ENCODE measurements around the gene VEPH1. TPM values are rescaled to one million over a fixed set of nuclear protein-coding genes. Genes with fewer than 3 reads are reported as not detected.

VEPH1 gene
- total RNA-seq, 1 experiment from 2014 or later = 7.7 TPM

DNA sequence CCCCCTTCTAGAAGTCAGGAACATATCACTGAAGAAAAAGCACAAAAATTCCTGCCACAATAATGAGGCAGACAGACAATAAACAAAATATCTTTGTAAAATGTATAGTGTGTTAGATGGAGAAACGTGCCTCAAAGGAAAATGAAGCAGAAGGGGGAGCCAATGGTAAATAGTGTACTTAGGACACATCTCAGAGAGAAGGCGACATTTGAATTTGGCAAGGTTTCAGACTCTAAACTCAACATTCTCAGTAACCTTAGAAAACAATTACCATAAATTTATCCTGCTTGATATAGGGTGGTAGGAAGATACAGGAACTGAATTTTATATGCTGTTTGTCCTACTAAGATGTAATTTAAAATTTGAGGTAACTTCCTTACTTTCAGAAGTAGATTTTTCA is 119.2 kb downstream of the VEPH1 start:
- Histone ChIP-seq H4K8ac (replicated peaks; ENCODE audit: insufficient read length, low read depth, low read length) (no peak overlapping the region), H2BK120ac (ENCODE audit: low read depth, low read length, poor library complexity, severe bottlenecking) (no peak overlapping the region), H3T11ph (ENCODE audit: low read length) (no peak overlapping the region), H2BK5ac (ENCODE audit: insufficient read length, low read length) (no peak overlapping the region), H3K18ac (ENCODE audit: insufficient read length, low read depth, low read length) (no peak overlapping the region), H3K9me3 (ENCODE audit: control insufficient read depth, low read depth, low read length) (no peaks in the 10 kb centered on the region), H3K4me1 (ENCODE audit: insufficient read depth, low read length) (no peaks in the 10 kb centered on the region), H3K56ac (ENCODE audit: insufficient read length, low read depth, low read length) (no peak overlapping the region), H3K9ac (ENCODE audit: extremely low read depth, insufficient read length, low read length) (no peak overlapping the region), H2BK20ac (ENCODE audit: low read depth, low read length, poor library complexity, severe bottlenecking) (no peak overlapping the region), H3K4me2 (ENCODE audit: insufficient read depth, insufficient read length, low read length) (no peak overlapping the region), H2AK5ac (ENCODE audit: insufficient read length, low read length) (no peak overlapping the region), H2AFZ (ENCODE audit: low read length) (no peak overlapping the region), H3K27ac (ENCODE audit: insufficient read length, low read depth, low read length) (no peak overlapping the region), H4K5ac (ENCODE audit: insufficient read length, low read depth, low read length) (no peak overlapping the region), H2BK12ac (ENCODE audit: insufficient read length, low read depth, low read length) (no peak overlapping the region), H3K79me1 (ENCODE audit: insufficient read depth, low read depth, low read length, poor library complexity, severe bottlenecking) (no peaks in the 10 kb centered on the region), H3K79me2 (ENCODE audit: insufficient read depth, low read length) (no peaks in the 10 kb centered on the region), H4K91ac (ENCODE audit: insufficient read length, low read depth, low read length) (no peak overlapping the region), H2BK15ac (ENCODE audit: low read depth, low read length) (no peak overlapping the region), H4K20me1 (ENCODE audit: control insufficient read depth, insufficient read depth, insufficient read length) (no peaks in the 10 kb centered on the region), H3K27me3 (ENCODE audit: insufficient read depth, low read length) (no peaks in the 10 kb centered on the region), H3K23ac (ENCODE audit: insufficient read length, low read depth, low read length) (no peak overlapping the region), H3K14ac (ENCODE audit: insufficient read depth, low read length) (no peak overlapping the region), H3K23me2 (ENCODE audit: insufficient read length, low read depth, low read length, poor library complexity, severe bottlenecking) (no peaks in the 10 kb centered on the region), H3K4ac (ENCODE audit: low read depth, low read length) (no peak overlapping the region)
- H3K27me3 Mint-ChIP-seq (ENCODE audit: low read depth) = no peaks in the 10 kb centered on the region
- H3K27ac Mint-ChIP-seq = no peak overlapping the region
- peaks cover 4 to 7% of the 10 kb centered on the region in 2 experiments; a peak in 2 of 4 replicates for H3K4me1 Mint-ChIP-seq
- TF ChIP-seq, protein P1, sequence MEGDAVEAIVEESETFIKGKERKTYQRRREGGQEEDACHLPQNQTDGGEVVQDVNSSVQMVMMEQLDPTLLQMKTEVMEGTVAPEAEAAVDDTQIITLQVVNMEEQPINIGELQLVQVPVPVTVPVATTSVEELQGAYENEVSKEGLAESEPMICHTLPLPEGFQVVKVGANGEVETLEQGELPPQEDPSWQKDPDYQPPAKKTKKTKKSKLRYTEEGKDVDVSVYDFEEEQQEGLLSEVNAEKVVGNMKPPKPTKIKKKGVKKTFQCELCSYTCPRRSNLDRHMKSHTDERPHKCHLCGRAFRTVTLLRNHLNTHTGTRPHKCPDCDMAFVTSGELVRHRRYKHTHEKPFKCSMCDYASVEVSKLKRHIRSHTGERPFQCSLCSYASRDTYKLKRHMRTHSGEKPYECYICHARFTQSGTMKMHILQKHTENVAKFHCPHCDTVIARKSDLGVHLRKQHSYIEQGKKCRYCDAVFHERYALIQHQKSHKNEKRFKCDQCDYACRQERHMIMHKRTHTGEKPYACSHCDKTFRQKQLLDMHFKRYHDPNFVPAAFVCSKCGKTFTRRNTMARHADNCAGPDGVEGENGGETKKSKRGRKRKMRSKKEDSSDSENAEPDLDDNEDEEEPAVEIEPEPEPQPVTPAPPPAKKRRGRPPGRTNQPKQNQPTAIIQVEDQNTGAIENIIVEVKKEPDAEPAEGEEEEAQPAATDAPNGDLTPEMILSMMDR (conservative IDR thresholded peaks at IDR 0.05) = no peak
- no peak overlapping the region for H3K4me3 Mint-ChIP-seq
- H3K9me3 Mint-ChIP-seq = no peaks in the 10 kb centered on the region
- WGBS (ENCODE audit: extremely low coverage, insufficient read length, low lambda C conversion rate) = no CpG with 5 or more reads among the region's 2 CpGs
- DNase-seq = no peak
- no peaks in the 10 kb centered on the region for H3K36me3 Mint-ChIP-seq (ENCODE audit: insufficient read depth in 1 of 3, low read depth in 3 of 3)
